A549 treated with CpdA at 1 μM for 4 hours (cell line): ENCODE results near the gene SARM1. TPM values are rescaled to one million over a fixed set of nuclear protein-coding genes. Genes with fewer than 3 reads are reported as not detected.

Experiments
- total RNA-seq: library from RNA; stranded (reverse); fragments of 200-300 nt; extraction: Qiagen RNA extraction; gene quantifications from 5 replicates; pipeline ENCODE4 v1.2.3, GENCODE V29; 2022; ENCODE audit warnings: low read depth

Gene SARM1
- total RNA-seq: 4.9 to 6.0 TPM (median 5.3 TPM) in 5 replicates

GRCh38 chr17:28371245-28372202, at the start of gene SARM1:
Gene SARM1, plus strand, starts transcription at chr17:28371694. Its CDS starts 339 bp downstream, at chr17:28372033.

GRCh38 chr17:28335201-28335958, 36.1 kb upstream of the SARM1 start, which contains the start of the genes IFT20 and TNFAIP1:
Gene IFT20, minus strand, starts transcription at chr17:28335472. Its CDS starts 3,487 bp downstream, at chr17:28331985.
Gene TNFAIP1, plus strand, starts transcription at chr17:28335761. Its CDS starts 3,761 bp downstream, at chr17:28339522.

GRCh38 chr17:28357061-28357900, 14.2 kb upstream of the SARM1 start, which contains the start of gene POLDIP2:
Gene POLDIP2, minus strand, starts transcription at chr17:28357527. Its CDS starts 79 bp downstream, at chr17:28357448.

GRCh38 chr17:28364665-28365363, 6.7 kb upstream of the SARM1 start, which contains the start of gene SEBOX:
Gene SEBOX, minus strand, starts transcription at chr17:28365199. Its CDS starts 48 bp downstream, at chr17:28365151.

GRCh38 chr17:28370035-28370743, 1.3 kb upstream of the SARM1 start, which contains the start of gene VTN:
Gene VTN, minus strand, starts transcription at chr17:28370307. Its CDS starts 104 bp downstream, at chr17:28370203.

GRCh38 chr17:28405632-28406472, 34.4 kb downstream of the SARM1 start, which contains the start of gene SLC46A1:
Gene SLC46A1, minus strand, starts transcription at chr17:28406212. Its CDS starts 98 bp downstream, at chr17:28406114.

Other genes starting within 250 kb of the SARM1 start
- 49.5 to 52.7 TPM (median 50.6 TPM) in 5 replicates for gene TMEM97, start 52.5 kb upstream of the SARM1 start, total RNA-seq
- gene IFT20, start 36.2 kb upstream of the SARM1 start, total RNA-seq: 54.4 to 57.2 TPM (median 56.4 TPM) in 5 replicates
- gene TNFAIP1, start 35.9 kb upstream of the SARM1 start, total RNA-seq: 44.4 to 51.9 TPM (median 50.6 TPM) in 5 replicates
- gene POLDIP2, start 14.2 kb upstream of the SARM1 start, total RNA-seq: 132 to 168 TPM (median 161 TPM) in 5 replicates
- not detected in 5 replicates for gene SEBOX, start 6.5 kb upstream of the SARM1 start, total RNA-seq
- gene VTN, start 1.4 kb upstream of the SARM1 start, total RNA-seq: 17.3 to 26.7 TPM (median 18.8 TPM) in 5 replicates
- 18.5 to 23.4 TPM (median 21.3 TPM) in 5 replicates for gene SLC46A1, start 34.5 kb downstream of the SARM1 start, total RNA-seq
- gene SLC13A2, start 102.0 kb downstream of the SARM1 start, total RNA-seq: 0.06 to 0.21 TPM (median 0.13 TPM) in 4 of 5 replicates, not detected in the other
- 0.02 to 0.20 TPM (median 0.04 TPM) in 3 of 5 replicates, not detected in the others for gene FOXN1, start 134.7 kb downstream of the SARM1 start, total RNA-seq
- gene UNC119, start 180.9 kb downstream of the SARM1 start, total RNA-seq: 26.8 to 35.3 TPM (median 27.5 TPM) in 5 replicates
- gene PIGS, start 199.8 kb downstream of the SARM1 start, total RNA-seq: 53.8 to 66.3 TPM (median 62.8 TPM) in 5 replicates
- gene ALDOC, start 205.2 kb downstream of the SARM1 start, total RNA-seq: 1.2 to 2.5 TPM (median 1.9 TPM) in 5 replicates
- gene SPAG5, start 227.3 kb downstream of the SARM1 start, total RNA-seq: 77.5 to 86.2 TPM (median 81.5 TPM) in 5 replicates
- gene RSKR, start 242.5 kb downstream of the SARM1 start, total RNA-seq: 3.4 to 6.2 TPM (median 4.3 TPM) in 5 replicates